GM21529 (cell line): ENCODE data around the gene SCARB2.
"Not testable (repeated sequence)": the region's sequence is repeated elsewhere in the genome, so short reads cannot be mapped to it uniquely, and the experiment has no call there.

Source experiments
- ATAC-seq: cut with Tn5 transposase; IDR thresholded peaks from one replicate; pipeline ENCODE4 v1.9.1; 2021; ENCODE audit not compliant: unreplicated experiment

SCARB2 gene

GRCh38 chr4:76213415-76214176 is at the start of gene SCARB2:
TSS of gene SCARB2 (minus strand) at chr4:76213824. CDS start at chr4:76213543, 281 bp downstream.
- ATAC-seq, result peak; percentile 76

- no peak for ATAC-seq
These were observed 46.9 kb upstream of the SCARB2 start for GRCh38 chr4:76260571-76260970.

GRCh38 chr4:76257824-76258223 is 44.2 kb upstream of the SCARB2 start:
- ATAC-seq, result no peak

- ATAC-seq, result no peak
These were observed 43.3 kb upstream of the SCARB2 start for GRCh38 chr4:76256968-76257367.

- no peak for ATAC-seq
These were observed 42.4 kb upstream of the SCARB2 start for GRCh38 chr4:76256032-76256431.

GRCh38 chr4:76253511-76253910 is 39.9 kb upstream of the SCARB2 start:
- ATAC-seq, result no peak

- no peak for ATAC-seq
These were observed 38.6 kb upstream of the SCARB2 start for GRCh38 chr4:76252271-76252653.

GRCh38 chr4:76251441-76252270 is 38.0 kb upstream of the SCARB2 start, which contains the start of gene FAM47E:
TSS of gene FAM47E (plus strand) at chr4:76251721. CDS start at chr4:76251747, 26 bp downstream.
- ATAC-seq, result no peak

GRCh38 chr4:76250962-76251361 is 37.3 kb upstream of the SCARB2 start:
- no peak for ATAC-seq

GRCh38 chr4:76246852-76247251 is 33.2 kb upstream of the SCARB2 start:
- no peak for ATAC-seq

- no peak for ATAC-seq
These were observed 32.4 kb upstream of the SCARB2 start for GRCh38 chr4:76246025-76246424.

GRCh38 chr4:76243877-76244276 is 30.3 kb upstream of the SCARB2 start:
- not testable (repeated sequence) for ATAC-seq

GRCh38 chr4:76240236-76240635 is 26.6 kb upstream of the SCARB2 start:
- no peak for ATAC-seq

GRCh38 chr4:76238701-76239100 is 25.1 kb upstream of the SCARB2 start:
- ATAC-seq, result no peak

- ATAC-seq, result no peak
These were observed 24.6 kb upstream of the SCARB2 start for GRCh38 chr4:76238236-76238635.

- ATAC-seq, result no peak
These were observed 22.3 kb upstream of the SCARB2 start for GRCh38 chr4:76235915-76236314.

- ATAC-seq, result no peak
These were observed 21.8 kb upstream of the SCARB2 start for GRCh38 chr4:76235407-76235806.

- ATAC-seq, result no peak
These were observed 21.0 kb upstream of the SCARB2 start for GRCh38 chr4:76234679-76235044.

- ATAC-seq, result no peak
These were observed 20.5 kb upstream of the SCARB2 start for GRCh38 chr4:76233967-76234678.

- ATAC-seq, result no peak
These were observed 19.9 kb upstream of the SCARB2 start for GRCh38 chr4:76233529-76233928.

- no peak for ATAC-seq
These were observed 19.5 kb upstream of the SCARB2 start for GRCh38 chr4:76233083-76233482.

- ATAC-seq, result no peak
These were observed 19.1 kb upstream of the SCARB2 start for GRCh38 chr4:76232681-76233080.
